ENCODE data around the gene ANKRD13D.

DNA sequence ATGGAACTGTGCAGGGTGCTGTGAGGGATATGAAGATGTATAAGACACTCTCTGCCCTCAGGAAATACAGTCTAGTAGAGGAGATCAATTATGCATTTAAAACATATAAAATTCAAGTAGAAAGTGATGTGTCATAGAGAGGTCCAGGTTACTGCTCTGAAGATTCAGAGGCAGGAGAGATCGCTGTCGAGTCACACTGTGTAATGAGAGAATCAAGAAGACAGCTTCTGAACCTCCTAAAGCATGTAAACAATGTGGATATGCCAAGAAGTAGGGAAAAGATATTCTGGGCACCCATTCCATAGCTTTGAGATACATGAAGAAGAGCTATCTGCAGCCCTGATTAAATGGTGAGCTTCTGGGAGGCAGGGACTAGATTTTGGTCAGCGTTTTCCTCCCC lies 30.9 kb downstream of the ANKRD13D start:
- TF ChIP-seq, protein P1, sequence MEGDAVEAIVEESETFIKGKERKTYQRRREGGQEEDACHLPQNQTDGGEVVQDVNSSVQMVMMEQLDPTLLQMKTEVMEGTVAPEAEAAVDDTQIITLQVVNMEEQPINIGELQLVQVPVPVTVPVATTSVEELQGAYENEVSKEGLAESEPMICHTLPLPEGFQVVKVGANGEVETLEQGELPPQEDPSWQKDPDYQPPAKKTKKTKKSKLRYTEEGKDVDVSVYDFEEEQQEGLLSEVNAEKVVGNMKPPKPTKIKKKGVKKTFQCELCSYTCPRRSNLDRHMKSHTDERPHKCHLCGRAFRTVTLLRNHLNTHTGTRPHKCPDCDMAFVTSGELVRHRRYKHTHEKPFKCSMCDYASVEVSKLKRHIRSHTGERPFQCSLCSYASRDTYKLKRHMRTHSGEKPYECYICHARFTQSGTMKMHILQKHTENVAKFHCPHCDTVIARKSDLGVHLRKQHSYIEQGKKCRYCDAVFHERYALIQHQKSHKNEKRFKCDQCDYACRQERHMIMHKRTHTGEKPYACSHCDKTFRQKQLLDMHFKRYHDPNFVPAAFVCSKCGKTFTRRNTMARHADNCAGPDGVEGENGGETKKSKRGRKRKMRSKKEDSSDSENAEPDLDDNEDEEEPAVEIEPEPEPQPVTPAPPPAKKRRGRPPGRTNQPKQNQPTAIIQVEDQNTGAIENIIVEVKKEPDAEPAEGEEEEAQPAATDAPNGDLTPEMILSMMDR (IDR thresholded peaks at IDR 0.05): no peak
- no peak for TF ChIP-seq POLR2AphosphoS5 (IDR thresholded peaks at IDR 0.05; ENCODE audit: insufficient read depth in 1 of 2, low read depth in 1 of 2)
